OCI-LY1 (cell line): ENCODE data around the gene TCTN3.

Experiments used
- EZH2 ChIP-seq: fragments of 200-600 bp; sonication (generic), shearing (Covaris generic); IDR thresholded peaks from 2 replicates; pipeline ENCODE4 v1.8.0; 2017; ENCODE audit warnings: borderline replicate concordance, mixed run types, mild to moderate bottlenecking, antibody characterized with exemption, low read length, moderate library complexity, mixed read lengths
- TF ChIP-seq, protein P1 (sequence below): fragments of 200-600 bp; sonication (generic), shearing (Covaris generic); IDR thresholded peaks from 2 replicates; pipeline ENCODE4 v1.5.1; 2017; ENCODE audit warnings: mild to moderate bottlenecking, antibody characterized with exemption, low read length, moderate library complexity, mixed read lengths

GRCh38 chr10:95694665-95695064 lies 938 bp upstream of the TCTN3 start:
- TF ChIP-seq EZH2, result no peak
- TF ChIP-seq, protein P1, sequence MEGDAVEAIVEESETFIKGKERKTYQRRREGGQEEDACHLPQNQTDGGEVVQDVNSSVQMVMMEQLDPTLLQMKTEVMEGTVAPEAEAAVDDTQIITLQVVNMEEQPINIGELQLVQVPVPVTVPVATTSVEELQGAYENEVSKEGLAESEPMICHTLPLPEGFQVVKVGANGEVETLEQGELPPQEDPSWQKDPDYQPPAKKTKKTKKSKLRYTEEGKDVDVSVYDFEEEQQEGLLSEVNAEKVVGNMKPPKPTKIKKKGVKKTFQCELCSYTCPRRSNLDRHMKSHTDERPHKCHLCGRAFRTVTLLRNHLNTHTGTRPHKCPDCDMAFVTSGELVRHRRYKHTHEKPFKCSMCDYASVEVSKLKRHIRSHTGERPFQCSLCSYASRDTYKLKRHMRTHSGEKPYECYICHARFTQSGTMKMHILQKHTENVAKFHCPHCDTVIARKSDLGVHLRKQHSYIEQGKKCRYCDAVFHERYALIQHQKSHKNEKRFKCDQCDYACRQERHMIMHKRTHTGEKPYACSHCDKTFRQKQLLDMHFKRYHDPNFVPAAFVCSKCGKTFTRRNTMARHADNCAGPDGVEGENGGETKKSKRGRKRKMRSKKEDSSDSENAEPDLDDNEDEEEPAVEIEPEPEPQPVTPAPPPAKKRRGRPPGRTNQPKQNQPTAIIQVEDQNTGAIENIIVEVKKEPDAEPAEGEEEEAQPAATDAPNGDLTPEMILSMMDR, result no peak
